ENCODE measurements around the gene GRID1.
"Not testable (repeated sequence)": the region's sequence is repeated elsewhere in the genome, so short reads cannot be mapped to it uniquely, and the experiment has no call there.

GRID1 gene

DNA sequence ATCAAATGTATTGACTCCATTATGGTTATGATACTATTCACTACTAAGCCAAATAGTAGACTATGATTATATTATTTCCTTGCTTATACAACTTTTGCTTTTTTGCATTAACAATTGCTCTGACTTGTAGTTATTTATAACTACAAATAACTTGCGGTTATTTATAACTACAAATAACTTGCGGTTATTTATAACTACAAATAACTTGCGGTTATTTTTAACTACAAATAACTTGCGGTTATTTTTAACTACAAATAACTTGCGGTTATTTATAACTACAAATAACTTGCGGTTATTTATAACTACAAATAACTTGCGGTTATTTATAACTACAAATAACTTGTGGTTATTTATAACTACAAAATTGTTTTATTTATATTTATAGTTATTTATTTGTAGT lies 436.6 kb downstream of the GRID1 start:
- not testable (repeated sequence) for DNase-seq

DNA sequence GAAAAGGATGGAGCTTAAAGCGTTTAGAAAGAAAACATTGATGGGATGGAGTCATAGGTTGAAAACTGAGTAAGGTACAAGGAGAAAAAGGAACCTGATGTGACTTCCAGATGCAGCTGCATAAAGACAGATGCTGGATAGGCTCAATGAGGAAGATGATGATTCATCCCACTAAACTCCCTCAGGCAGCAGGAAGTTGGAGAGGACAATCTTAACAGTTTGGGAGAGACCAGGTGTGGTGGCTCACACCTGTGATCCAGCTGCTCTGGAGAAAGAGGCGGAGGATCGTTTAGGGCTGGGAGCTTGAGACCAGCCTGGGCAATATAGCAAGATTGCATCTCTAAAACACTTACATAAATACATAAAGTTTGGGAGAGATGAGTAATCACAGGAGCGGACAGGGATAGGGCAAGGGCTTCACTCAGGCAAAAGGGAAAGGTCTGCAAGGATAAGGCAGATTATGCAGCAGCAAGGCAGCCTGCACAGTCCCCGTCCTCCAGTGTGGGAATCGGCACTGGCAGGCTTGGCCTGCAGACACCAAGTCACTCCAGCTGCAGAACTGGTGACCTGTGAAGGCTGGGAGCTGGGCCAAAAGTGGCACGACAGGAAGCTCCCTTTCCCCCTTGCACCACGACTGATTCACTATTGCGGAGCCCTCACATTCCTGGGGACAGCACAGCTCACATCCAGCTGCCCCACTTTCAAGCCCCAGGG lies 438.5 kb downstream of the GRID1 start:
- DNase-seq = peak; percentile 20

DNA sequence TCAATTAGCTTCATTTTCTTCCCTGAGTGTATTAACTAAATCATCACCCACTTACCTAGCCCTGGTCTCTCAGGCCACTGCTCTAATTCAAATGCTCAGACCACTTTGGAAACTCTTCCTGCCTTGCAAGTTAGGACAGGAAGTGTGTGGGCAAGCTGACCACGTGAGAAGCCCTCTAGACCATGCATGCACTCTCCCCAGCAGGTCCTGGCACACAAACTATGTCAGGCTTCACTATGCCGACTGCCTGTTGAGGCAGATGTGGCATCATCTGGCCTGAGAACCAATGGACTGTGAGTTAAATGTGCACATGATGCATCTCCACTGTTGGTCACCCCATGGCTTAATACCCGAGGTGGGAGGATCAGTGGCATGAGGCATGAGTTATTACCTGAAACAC lies 439.6 kb downstream of the GRID1 start:
- DNase-seq = no peak

DNA sequence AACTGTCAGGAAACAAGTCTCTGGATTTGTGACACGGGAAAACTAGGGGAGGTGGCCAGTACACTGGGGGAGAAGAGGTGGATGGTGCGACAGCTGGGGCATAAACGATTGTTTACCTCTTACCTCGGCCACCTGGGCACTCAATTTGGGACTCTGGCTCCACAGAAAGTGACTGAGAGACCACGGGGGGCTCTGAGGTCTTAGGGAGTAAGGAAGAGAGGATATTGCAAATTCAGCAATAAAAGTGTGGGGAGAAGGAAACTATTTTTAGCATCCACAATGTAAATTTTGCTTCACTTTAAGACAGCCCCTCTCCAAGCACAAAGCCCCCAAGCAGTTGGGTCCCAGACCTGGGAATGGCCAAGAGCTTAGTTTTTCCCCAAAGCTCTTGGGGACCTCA lies 440.5 kb downstream of the GRID1 start:
- no peak for DNase-seq

DNA sequence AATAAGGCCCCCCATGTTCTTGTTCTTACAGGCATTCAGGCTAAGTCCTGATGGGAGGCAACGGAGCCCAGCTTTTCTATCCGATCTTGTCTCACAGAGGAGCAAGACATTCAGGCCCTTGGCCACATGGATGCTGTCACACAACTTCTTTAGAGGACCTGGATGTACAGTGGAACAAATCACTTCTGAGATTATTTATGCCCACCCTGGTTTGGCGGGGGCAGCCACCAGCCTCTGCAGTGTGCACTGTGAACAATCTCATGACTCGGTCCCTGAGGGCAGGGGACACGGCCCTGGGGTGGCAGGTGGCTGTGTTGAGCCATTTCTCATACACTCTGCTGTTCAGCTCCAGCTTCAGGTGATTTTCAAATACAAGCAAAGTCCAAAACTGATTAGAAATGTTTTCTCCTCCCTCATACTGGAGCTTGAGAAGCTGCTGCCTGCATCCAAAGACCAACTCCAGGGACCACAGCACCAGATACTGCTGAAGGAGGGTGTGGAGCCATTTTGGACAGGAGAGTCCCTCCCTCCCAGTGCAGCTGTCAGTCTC lies 441.3 kb downstream of the GRID1 start:
- DNase-seq = no peak

DNA sequence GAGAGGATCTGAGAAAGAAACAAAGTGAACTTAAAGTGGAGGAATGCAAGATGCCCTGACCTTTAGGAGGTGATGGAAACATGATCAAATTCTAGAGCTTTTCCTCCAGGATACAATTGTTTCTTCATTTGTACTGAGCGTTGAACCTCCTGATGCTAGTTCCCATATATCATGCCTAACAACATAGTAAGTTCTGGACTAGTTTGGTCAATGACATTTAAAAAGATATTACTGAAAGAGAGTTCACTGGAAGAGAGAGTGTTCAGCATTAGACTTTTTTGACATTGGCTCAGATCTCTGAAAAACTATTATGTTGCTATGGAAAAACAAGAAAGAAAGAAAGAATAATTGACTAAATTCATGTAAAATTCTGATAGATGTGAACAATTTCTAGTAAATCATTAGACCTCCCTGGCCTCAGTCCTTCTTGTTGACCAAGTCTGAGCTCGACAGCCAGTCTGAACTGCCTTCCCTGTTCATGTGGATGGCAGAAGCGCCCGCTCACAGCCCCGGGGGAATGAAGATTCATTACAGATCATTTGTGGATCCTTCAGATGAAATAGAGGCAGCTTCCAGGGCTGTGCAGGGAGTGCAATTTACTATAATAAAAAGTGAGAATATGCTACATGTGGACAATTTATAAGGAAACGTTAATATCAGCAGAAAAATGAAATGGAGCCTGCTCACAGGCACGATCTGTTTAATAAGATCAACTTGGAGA lies 442.1 kb downstream of the GRID1 start:
- DNase-seq = no peak

DNA sequence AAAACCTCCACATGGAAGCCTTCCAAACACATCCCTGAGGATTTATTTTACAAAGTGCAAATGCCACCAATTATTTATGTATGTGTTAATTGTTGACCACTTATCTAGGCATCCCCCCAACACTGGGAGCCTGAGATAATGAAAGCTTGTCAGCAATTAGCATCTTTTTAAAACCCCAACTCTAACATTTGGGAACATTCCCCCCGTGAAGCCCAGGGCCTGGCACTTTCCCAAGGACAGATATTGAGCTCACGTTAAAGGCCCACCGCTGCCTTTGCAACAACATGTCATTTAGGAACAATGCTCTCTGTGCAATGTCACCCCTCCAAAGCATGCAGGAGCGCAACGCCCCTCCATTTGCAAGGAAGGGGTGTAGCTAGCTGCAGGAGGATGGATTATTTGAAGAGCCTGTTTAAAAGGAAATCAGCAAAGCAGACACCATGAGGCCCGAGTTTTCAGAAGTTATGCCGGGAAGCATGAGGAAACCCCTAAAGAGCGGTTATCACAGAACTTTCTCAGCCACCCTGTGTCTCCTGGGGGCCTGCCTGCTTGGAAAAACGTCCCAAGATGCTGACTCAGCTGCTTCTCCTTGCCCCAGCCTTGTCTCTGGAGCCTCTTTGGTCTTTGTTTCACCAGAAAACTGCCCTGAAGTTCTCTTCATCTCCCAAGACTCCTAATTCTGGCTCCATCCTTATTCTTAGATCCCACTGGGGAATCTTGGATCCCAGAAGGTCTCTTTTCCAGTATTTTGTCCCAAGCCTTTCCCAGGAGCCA lies 444.1 kb downstream of the GRID1 start:
- DNase-seq = no peak

DNA sequence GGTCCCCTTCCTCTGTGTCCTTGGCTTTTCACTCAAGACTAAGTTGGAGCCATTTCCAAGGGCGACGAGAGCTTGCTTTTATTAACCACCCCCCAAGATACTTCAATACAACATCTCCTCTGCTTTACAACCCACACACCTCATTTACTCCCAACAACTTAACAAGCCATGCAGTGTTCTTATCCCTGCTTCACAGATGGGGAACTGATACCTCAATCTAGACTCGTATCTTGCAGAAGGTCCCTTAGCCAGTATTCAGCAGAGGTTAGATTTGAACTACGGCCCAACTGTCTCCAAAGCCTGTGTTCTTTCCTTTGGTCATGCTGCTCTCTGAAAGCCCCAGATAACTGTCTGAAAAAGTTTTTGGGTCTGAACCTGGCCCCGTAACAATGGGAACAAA lies 444.8 kb downstream of the GRID1 start:
- DNase-seq = no peak

DNA sequence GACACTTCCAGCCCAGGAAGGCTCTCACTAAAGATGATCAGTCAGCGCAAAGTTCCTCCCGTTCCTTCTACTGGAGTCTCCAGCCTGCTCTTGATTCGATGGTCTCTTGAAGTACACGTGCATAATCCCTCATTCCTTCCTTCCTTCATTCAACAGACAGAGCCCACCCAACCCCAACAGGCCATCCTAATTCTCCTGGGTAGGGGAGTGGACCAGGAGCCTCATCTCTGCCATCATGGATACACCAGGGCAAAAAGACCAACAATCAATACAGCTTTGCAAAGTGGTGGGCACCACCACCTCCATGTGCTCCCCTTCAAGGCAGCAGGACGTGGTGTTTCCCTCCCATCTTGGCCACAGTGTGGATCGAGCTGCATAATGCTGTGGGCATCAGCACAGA lies 446.3 kb downstream of the GRID1 start:
- DNase-seq = no peak

DNA sequence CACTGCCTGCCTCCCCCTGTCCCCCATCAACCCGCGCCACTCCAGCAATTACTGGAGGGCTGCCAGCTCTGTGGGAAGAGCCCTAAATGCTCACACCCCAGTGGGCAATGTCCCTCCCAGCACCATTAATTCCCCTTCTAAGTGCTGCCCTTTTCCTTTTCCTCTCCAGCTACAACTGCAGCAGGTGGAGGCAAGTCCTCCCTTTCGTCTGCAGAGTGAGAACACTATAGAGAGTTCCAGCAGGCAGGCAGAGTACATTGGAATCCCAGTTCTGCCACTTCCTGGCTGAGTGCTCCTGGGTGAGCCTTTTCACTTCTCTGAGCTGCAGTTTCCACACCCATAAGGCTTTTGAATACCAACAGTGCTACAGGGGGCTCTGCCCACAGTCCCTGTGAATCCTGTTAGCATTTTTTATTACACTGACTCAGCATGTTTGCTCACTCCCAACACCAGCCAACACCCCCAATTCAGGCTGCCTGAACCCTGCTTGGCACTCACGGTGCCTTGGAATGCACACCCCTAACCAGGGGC lies 447.0 kb downstream of the GRID1 start:
- DNase-seq = no peak

DNA sequence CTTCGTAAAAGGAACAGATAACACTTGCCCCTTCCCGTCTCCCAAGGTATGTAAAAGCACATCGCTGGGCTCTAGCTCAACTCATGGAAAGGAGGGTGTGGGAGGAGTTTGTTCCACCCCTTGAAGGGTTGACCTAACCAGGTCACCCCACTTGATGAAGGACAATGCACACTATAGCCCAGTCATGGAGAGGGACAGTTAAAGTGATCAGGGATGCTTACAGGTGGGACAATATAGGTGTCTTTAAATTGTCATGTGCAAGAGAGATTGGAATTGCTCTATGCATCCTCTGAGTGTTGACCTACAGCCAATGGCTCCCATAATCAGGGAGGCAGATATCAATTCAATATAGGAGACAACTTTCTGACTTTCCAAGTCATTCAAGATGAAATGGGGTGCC lies 448.2 kb downstream of the GRID1 start:
- DNase-seq = no peak

DNA sequence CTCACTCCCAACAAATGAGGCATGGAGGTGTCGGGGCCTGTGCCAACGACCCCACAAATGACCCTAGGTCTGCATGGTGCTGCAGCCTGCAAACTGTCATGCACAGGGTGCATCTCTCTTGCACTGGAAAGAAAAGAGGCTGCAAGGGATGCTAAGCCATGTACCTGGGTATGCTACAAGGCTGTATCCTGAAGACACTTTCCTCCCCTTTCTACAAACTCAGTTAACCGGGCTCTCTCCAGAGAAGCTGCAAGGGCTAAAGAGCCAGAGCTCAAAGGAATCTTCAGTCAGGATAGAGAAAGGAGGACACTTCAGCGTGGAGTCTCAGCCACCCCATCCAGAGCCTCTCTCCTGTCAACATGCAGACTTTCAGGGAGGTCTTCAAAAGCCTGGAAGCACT lies 449.0 kb downstream of the GRID1 start:
- DNase-seq = no peak

DNA sequence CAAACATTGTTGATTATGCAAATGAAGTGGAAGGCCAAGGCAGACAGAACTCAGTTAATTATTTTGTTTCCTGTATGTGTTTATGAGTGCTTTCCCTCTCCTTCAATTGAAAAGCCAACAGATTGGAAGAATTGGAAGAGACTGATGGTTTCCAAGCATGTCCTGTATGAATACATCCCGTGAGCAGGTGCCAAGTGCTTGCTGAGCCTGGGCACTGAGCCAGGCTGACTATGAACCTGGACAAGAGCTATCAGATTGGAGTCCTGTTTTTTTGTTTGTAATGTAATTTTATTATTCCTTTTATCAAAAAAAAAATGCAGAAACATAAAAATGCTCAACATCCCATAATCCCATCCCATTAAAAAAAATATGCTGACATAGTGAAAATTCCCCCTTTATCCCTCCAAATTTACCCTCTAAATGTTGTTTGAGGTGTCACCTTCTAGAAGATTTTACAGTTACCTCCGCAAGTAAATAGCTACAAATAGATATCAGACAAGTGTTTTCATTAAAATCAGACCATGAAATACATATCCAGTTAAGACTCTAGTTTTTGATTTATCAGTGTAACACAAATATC lies 449.5 kb downstream of the GRID1 start:
- DNase-seq = no peak

DNA sequence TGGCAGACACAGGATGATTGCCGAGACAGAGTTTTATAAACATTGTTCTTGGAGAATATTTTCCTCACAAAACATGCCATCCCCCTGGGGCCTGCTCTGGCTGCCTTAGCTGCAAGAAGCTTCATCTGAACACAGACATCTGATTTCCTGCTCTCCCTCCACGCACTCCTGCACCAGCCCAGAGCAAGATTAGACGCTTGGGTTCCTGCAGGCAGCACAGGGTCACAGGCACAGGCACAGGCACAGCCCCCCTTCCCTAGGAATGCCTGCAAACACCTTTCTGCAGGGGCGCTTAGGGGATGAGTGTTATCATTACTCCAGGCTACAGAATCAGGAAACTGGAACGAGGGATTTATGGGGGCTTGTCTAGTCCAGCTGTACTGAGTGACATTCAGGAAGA lies 450.3 kb downstream of the GRID1 start:
- DNase-seq = no peak

DNA sequence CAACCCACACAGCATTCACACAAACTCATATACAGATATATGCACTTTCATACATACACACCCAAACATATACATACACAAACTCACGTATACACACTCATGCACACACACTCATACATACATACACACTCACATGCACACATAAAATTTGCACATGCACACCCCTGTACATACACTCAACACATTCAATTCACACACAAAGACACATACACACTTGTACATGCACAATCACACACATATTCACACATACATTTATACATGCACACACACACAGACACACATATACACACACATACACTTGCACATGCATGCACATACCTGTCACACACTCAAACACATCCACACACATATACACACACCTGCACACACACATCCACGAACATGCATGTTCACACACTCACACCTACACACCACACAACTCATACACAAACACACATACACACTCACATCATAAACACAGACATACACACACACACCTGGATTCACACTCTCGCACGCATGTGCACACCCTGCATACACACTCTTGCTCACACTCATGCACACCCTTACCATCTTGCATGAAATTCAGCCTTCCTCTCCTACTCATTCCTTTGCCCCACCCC lies 451.2 kb downstream of the GRID1 start:
- DNase-seq = no peak

DNA sequence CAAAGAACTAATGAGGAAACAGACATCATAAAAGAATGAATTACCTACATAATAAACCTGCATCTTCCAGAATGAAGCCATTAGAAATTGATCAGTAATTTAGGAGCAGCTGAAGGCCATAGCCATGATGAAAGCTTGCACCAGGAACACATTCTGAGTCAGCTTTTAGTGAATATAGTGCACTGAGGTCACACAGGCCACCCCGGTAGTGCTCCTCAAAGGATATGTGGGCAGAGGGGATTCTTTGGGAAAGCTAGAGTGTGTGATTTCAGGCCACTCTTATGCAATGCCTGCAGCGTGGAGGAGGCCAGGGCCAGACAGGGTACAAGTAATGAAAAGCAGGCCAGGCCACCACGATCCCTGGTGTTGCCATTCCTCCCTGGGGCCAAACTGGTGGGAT lies 451.9 kb downstream of the GRID1 start:
- DNase-seq = no peak

DNA sequence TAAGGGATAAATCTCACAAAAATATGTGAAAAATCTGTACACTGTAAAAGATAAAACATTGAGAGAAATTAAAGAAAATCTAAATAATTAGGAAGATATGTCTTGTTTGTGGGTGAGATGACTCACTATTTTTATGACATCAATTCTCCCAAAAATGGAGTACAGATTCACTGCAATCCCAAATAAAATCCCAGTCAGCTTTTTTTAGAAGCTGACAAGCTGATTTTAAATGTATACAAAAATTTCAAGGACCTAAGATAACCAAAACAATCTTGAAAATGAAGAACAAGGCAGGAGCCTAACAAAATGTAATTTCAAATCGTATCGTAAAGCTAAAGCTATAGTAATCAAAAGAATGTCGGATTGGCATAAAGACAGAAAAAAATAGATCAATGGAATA lies 458.1 kb downstream of the GRID1 start:
- no peak for DNase-seq

DNA sequence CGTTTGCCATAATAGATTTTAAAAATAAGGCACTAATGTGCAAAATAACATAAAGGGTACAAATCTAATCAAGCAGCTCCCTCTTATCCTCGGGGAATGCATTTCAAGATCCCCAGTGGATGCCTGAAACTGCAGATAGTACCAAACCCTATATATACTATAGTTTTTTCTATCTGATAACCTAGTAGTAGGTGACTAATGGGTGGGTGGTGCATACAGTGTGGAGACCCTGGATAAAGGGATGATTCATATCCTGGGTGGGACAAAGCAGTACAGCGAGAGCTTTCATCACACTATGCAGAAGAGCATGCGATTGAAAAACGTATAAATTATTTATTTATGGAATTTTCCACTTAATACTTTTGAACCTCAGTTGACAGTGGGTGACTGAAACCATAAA lies 464.5 kb downstream of the GRID1 start:
- no peak for DNase-seq

DNA sequence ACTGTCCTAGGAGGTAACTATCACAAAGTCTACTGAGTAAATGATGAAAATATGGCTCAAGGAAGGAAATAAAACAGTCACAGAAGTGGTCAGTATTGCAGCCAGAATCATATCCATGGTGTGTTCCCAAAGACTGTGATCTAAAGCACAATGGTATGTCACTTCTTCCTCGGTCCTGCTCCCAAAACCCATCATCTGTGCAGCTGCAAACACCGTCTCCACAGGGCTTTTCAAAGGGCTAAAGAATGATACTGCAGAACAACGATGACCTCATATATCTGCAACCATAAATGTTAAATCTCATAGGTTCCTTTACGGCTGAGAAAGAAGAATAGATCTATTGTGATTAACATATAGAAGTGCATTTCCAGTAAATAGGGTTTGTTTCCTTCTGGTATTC lies 465.0 kb downstream of the GRID1 start:
- DNase-seq = no peak

DNA sequence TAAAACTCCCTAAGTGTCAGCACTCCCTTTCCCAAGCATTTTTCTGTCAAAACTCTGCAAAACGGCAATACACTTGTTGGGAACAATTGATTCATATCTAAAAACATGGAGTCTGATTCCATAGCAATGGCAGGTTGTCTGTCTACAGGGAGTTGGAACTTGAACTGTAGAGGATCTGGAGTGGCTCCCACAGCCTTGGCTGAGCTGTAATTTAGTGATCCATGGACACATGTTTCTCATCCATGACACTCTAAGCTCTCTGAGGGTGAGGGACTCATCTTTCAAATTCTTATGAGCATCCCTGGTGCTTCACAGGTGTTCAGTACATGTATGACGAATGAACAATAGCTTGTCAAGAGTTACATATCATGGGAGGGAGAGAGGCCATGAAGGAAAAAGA lies 466.1 kb downstream of the GRID1 start:
- DNase-seq = no peak

DNA sequence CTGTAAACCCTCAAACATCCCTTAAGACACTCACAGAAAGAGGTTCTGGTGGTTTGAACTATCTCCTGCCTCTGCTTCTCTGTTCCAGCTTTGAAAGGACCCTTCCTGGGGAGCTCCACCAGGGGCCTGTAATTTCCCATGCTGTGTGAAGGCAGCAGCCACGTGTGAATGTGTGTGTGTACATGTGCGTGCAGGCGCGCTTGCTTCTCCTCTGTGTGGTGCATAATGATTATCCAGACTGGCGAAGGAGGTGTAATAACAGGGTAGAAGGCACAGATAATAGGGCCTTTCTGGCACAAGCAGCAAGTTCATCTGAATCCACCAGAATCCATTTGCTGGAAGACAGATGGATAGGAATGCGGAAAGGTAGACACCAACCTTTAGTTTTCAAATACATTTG lies 466.5 kb downstream of the GRID1 start:
- DNase-seq = no peak

DNA sequence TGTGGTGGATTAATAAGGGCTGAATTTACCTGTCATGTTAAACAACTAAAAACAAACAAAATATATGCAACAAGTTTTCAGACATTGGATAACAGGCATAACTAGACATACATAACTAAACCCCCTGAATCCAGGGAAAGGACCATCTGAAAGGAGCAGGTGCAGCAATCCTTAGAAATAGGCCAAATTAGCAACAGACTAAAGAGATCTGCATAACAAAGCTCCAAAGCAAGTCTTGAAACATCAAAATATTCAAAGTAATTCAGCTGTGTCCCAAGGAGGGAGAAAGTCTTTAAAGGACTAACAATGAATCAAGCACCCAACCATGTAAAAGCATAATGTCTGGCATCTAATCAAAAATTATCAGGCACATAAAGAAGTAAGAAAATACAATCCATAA lies 475.1 kb downstream of the GRID1 start:
- DNase-seq = no peak

DNA sequence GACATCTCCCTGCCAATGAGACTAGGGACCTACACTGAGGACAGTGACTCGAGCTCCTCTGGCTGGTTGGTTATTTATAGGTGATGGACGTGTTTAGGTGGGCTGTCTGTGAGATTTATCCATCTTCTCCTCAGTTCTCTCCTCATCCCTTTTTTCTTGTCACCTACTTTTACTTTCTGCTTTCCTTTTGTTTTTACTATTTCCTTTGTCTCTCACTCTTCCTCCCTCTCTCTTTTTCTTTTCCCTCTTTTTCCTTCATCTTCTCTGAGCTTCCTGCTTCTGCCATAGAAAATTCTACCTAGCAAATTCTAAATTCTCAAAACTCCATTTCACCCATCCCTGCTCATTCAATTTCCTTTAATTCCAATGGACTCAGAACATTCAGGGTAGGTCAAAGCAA lies 478.0 kb downstream of the GRID1 start:
- no peak for DNase-seq
